Naive thymus-derived CD8-positive, alpha-beta T cell (primary cell): ENCODE data around the gene OR2A2. TPM values are rescaled to one million over a fixed set of nuclear protein-coding genes. Genes with fewer than 3 reads are reported as not detected.
"Not testable (repeated sequence)": the region's sequence is repeated elsewhere in the genome, so short reads cannot be mapped to it uniquely, and the experiment has no call there.

Source experiments
- ATAC-seq, 2 donors: fragments of 150-1000 bp; cut with Tn5 transposase in 1 of 2; sonication (Bioruptor Pico), chemical (Tn5 transposase) in 1 of 2; 1 replicate in 1 of 2; 2 replicates in 1 of 2; pipeline ENCODE4 v1.10.0; 2021; ENCODE audit warnings: mild to moderate bottlenecking in 2 of 2, moderate library complexity in 2 of 2
- POLR2A ChIA-PET: fragments of 350-600 bp; sonication (Branson Sonifier 250); formaldehyde crosslinking; loops from one replicate; lab custom pipeline; 2021; ENCODE audit warnings: antibody characterized with exemption; lab: Charles Lee
- DNase-seq, 10 donors: peaks; one replicate each; pipeline versions ENCODE4 v3.0.0 to v3.0.0-alpha.2; 2020 to 2022
- H3K27ac Mint-ChIP-seq, 10 donors: one replicate each; pipeline ENCODE4 v1.8.0; 2020 to 2022; ENCODE audit warnings: mild to moderate bottlenecking in 10 of 10, mixed read lengths in 10 of 10, moderate library complexity in 4 of 10, inconsistent platforms in 1 of 10
- H3K27me3 Mint-ChIP-seq, 5 donors: one replicate each; pipeline ENCODE4 v1.8.0; 2021 to 2022; ENCODE audit warnings: mixed read lengths in 5 of 5
- H3K36me3 Mint-ChIP-seq, 3 donors: one replicate each; pipeline ENCODE4 v1.8.0; 2020 to 2022; ENCODE audit warnings: mixed read lengths in 3 of 3, mild to moderate bottlenecking in 2 of 3, inconsistent platforms in 1 of 3
- H3K4me1 Mint-ChIP-seq, 4 donors: one replicate each; pipeline ENCODE4 v1.8.0; 2021 to 2022; ENCODE audit warnings: mixed read lengths in 4 of 4
- H3K4me3 Mint-ChIP-seq, 10 donors: one replicate each; pipeline ENCODE4 v1.8.0; 2020 to 2022; ENCODE audit warnings: mild to moderate bottlenecking in 10 of 10, mixed read lengths in 10 of 10, moderate library complexity in 6 of 10, inconsistent platforms in 1 of 10
- H3K9me3 Mint-ChIP-seq, 9 donors: one replicate each; pipeline ENCODE4 v1.8.0; 2020 to 2022; ENCODE audit warnings: mixed read lengths in 9 of 9, mild to moderate bottlenecking in 3 of 9, inconsistent platforms in 1 of 9, moderate library complexity in 1 of 9
- polyA plus RNA-seq, 3 donors: library from polyadenylated mRNA; unstranded; fragments of 300-500 nt; fragmentation: Illumina TruSeq; gene quantifications; one replicate each; pipeline ENCODE4 v1.2.3, GENCODE V29; 2021
- total RNA-seq, 8 experiments: library from RNA in 2 of 8; stranded (reverse) in 2 of 8; gene quantifications; one replicate each; pipeline ENCODE4 v1.2.3 and lab custom pipeline; 2021 to 2026

OR2A2 gene
- total and polyA plus RNA-seq, 5 experiments from 2014 or later, result not detected

DNA sequence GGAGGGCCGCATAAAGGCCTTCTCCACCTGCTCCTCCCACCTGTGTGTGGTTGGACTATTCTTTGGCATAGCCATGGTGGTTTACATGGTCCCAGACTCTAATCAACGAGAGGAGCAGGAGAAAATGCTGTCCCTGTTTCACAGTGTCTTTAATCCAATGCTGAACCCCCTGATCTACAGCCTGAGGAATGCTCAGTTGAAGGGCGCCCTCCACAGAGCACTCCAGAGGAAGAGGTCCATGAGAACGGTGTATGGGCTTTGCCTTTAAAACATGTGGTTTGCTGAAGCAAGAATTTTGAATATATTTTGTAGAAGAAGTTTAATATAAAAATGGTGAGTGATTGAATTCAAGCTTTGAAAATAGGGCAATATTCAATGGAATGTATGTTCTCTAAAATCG is 889 bp downstream of the OR2A2 start:
- H3K27ac Mint-ChIP-seq, result no peak overlapping the region
- ATAC-seq, result no peak

DNA sequence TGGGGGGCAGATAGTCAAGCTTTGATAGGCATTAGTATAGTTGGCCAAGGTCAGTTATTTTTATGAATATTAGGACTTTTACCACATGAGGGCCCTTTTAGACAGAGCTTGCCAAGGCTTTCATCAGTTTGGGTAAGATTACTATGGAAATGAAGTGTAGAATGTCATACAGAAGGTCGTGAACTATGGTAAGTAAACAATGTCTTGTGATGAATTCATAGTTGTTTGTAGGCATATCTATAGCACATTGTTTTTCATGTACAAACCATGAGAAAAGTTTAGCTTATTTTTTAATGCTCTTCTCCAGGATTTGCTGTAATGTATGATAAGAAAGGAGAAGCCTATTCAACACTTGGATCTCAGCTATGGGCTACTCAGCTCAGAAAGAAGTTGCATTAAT is 4.3 kb downstream of the OR2A2 start:
- Mint-ChIP-seq H3K27ac (no peak overlapping the region), H3K27me3 (peaks cover 3 to 12% (median 7%) of the 10 kb centered on the region in 5 donors), H3K36me3 (no peaks in the 10 kb centered on the region), H3K9me3 (peaks cover 0 to 4% (median 0%) of the 10 kb centered on the region in 9 donors), H3K4me1 (no peaks in the 10 kb centered on the region), H3K4me3 (no peak overlapping the region)
- POLR2A ChIA-PET, result no interaction called here
- DNase-seq (no peak), ATAC-seq (no peak)

More for the DNA sequence above, 889 bp downstream of the OR2A2 start:
- no peak for DNase-seq
- peaks cover 0 to 2% (median 0%) of the 10 kb centered on the region in 4 donors for H3K4me1 Mint-ChIP-seq
- POLR2A ChIA-PET, result no interaction called here
- peaks cover 0 to 6% (median 0%) of the 10 kb centered on the region in 3 donors for H3K36me3 Mint-ChIP-seq
- peaks cover 1 to 21% (median 10%) of the 10 kb centered on the region in 5 donors for H3K27me3 Mint-ChIP-seq
- no peaks in the 10 kb centered on the region for H3K9me3 Mint-ChIP-seq
- H3K4me3 Mint-ChIP-seq, result no peak overlapping the region

DNA sequence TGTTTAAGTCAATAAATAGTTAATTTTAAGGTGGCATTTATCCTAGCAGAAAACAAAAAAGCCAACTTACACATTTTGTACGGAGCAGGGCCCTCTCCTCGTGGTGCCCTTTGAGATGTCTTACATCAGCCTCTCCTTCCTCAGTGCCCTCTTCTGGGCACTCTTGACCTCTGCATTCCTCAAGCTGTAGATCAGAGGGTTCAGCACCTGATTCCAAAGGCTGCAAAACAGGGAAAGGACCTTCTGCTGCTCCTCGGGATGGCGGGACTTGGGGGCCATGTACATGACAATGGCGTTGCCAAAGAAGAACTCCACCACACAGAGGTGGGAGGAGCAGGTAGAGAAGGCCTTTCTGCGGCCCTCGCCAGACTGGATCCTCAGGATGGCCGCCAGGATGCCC is 9.0 kb downstream of the OR2A2 start:
- no peak for DNase-seq
- Mint-ChIP-seq H3K9me3 (peaks cover 0 to 5% (median 0%) of the 10 kb centered on the region in 9 donors), H3K36me3 (peaks cover 0 to 3% (median 0%) of the 10 kb centered on the region in 3 donors), H3K4me1 (no peaks in the 10 kb centered on the region), H3K27me3 (peaks cover 0 to 8% (median 2%) of the 10 kb centered on the region in 5 donors), H3K27ac (no peak overlapping the region), H3K4me3 (no peak overlapping the region)
- POLR2A ChIA-PET, result no interaction called here
- ATAC-seq, result no peak

DNA sequence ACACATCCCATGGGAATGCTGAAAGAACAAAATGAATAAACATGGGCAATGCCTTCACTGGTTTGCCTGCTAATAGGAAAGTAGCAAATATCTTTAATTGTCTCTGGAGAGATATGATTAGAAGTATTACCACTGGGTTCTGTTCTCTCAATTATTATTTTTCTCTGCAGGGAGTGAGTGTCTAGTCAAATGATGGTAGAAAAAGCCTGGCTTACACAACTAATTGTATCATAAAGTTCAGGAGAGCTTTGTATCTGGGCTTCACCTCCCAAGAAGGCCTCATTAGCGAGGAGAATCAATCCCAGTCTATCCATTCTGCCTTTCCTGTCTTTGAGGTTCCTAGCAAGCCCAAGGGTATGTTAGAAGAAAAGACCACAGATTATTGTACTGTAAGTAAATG is 13.5 kb downstream of the OR2A2 start, which contains the start of gene OR2A14:
TSS of gene OR2A14 (plus strand) at position 301 of the 400 bp plus-strand sequence. CDS start 5,937 bp downstream, outside the sequence.
- ATAC-seq (no peak), DNase-seq (no peak)
- Mint-ChIP-seq H3K27me3 (peaks cover 0 to 4% (median 0%) of the 10 kb centered on the region in 5 donors), H3K4me1 (peaks cover 0 to 1% (median 0%) of the 10 kb centered on the region in 4 donors), H3K27ac (no peak within 1 kb of the TSS), H3K4me3 (no peak within 1 kb of the TSS), H3K36me3 (peaks cover 0 to 3% (median 0%) of the 10 kb centered on the region in 3 donors), H3K9me3 (peaks cover 0 to 5% (median 0%) of the 10 kb centered on the region in 9 donors)
- POLR2A ChIA-PET, result no interaction called here

DNA sequence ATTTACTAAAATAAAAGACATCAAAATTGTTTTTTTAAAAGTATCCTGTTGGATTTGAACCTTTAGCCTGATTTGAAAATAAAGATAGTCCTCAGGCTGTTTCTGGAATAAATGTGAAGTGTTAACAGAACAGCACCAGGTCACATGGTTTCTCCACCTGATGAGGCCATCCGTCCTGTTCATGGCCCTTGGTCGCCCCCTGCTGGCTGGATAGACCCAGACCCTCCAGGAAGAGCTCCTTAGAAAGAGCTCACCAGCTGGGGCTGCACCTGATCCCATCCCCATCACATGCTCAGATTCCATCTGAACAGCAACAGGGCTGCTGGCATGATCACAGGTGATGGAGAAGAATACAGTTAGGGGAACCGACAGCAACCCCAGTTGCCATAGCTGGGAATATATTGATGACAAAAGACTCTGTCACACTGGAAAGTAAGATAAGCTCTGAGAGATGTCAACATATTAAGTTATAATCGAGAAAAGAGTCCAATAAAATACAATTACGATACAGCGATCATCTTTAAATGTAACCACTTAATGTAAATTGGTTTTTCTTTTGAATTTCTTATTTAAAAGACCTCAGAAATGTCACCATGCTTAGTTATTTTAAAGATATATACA is 18.4 kb downstream of the OR2A2 start:
- Mint-ChIP-seq H3K4me3 (no peak overlapping the region), H3K9me3 (no peaks in the 10 kb centered on the region), H3K27me3 (peaks cover 3 to 10% (median 9%) of the 10 kb centered on the region in 5 donors), H3K4me1 (peaks cover 0 to 2% (median 0%) of the 10 kb centered on the region in 4 donors), H3K36me3 (no peaks in the 10 kb centered on the region), H3K27ac (peak overlapping the region in 1 of 10 donors; percentile 66)
- POLR2A ChIA-PET, result no interaction called here
- DNase-seq (peak; percentile 68 to 93 (median 82)), ATAC-seq (peak; percentile 100)

DNA sequence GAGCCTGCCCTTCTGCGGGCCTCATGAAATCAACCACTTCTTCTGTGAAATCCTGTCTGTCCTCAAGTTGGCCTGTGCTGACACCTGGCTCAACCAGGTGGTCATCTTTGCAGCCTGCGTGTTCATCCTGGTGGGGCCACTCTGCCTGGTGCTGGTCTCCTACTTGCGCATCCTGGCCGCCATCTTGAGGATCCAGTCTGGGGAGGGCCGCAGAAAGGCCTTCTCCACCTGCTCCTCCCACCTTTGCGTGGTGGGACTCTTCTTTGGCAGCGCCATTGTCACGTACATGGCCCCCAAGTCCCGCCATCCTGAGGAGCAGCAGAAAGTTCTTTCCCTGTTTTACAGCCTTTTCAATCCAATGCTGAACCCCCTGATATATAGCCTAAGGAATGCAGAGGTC is 20.2 kb downstream of the OR2A2 start:
- H3K4me3 Mint-ChIP-seq, H3K4me1 Mint-ChIP-seq, DNase-seq, POLR2A ChIA-PET, H3K9me3 Mint-ChIP-seq, H3K36me3 Mint-ChIP-seq, ATAC-seq: not testable (repeated sequence)
- Mint-ChIP-seq H3K27me3 (peaks cover 3 to 10% (median 9%) of the 10 kb centered on the region in 5 donors), H3K27ac (peak overlapping the region in 1 of 10 donors; percentile 43)

DNA sequence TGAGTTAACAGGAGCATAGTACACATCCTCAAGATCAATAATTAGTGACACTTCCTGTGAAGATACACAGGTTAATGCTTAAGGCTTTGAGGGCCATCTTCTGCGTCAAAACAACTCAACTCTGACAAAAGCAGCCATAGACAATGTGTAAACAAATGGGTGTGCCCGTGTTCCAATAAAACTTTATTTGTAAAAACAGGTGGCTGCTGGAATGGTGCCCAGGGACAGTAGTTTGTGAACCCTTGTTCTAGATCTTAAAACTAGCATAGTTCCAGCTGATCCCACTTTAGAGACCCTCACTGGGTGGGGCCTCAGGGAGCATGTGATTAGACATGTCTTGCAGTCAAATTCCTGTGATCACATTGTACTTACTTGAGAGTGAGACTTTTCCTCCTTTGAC is 21.3 kb downstream of the OR2A2 start:
- Mint-ChIP-seq H3K36me3 (no peaks in the 10 kb centered on the region), H3K27ac (no peak overlapping the region), H3K4me3 (no peak overlapping the region), H3K27me3 (peaks cover 3 to 10% (median 9%) of the 10 kb centered on the region in 5 donors), H3K4me1 (peaks cover 0 to 2% (median 0%) of the 10 kb centered on the region in 4 donors), H3K9me3 (no peaks in the 10 kb centered on the region)
- DNase-seq, result no peak
- ATAC-seq, result no peak
- POLR2A ChIA-PET, result no interaction called here

DNA sequence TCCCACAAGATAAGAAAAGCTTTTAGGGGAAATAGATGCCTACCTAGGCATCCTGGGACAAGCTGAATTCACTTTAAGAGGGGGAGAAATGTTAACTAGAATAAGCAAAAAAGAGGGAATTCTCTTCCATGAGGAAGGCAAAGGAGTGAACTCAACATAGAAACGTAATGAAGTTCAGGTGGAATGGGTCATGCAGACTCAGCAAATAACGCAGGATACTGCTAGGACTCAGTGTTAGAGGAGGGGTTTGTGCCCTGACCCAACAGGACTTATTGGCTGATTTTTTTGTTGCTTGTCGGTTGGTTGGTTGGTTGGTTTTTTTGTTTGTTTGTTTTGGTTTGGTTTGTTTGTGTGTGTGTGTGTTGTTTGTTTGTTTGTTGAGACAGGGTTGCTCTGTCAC is 22.9 kb downstream of the OR2A2 start:
- DNase-seq (no peak), ATAC-seq (no peak)
- POLR2A ChIA-PET, result no interaction called here
- Mint-ChIP-seq H3K4me1 (peaks cover 0 to 2% (median 0%) of the 10 kb centered on the region in 4 donors), H3K27me3 (peaks cover 3 to 10% (median 9%) of the 10 kb centered on the region in 5 donors), H3K4me3 (no peak overlapping the region), H3K9me3 (no peaks in the 10 kb centered on the region), H3K27ac (peak overlapping the region in 1 of 10 donors; percentile 12), H3K36me3 (no peaks in the 10 kb centered on the region)

DNA sequence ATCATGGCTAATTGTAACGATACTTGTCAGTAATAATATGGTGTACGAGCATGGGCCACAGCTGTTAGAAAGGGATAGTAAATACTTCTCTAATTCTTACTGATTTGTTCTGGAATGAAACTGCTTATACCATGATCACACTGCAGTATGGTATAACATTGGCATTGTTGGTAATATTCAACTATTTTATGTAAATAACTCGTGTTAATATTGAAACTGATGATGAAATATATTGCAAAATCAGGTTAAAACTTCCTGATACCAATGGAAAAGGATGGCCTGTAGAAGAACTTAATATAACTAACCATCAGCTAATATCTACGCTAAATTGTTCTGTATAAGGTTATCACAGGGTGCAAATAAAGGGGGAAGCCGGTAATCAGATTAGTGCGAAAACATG is 23.9 kb downstream of the OR2A2 start:
- POLR2A ChIA-PET, result no interaction called here
- Mint-ChIP-seq H3K36me3 (no peaks in the 10 kb centered on the region), H3K4me1 (no peaks in the 10 kb centered on the region), H3K4me3 (no peak overlapping the region), H3K27me3 (peaks cover 3 to 10% (median 8%) of the 10 kb centered on the region in 5 donors), H3K27ac (no peak overlapping the region), H3K9me3 (no peaks in the 10 kb centered on the region)
- DNase-seq (no peak), ATAC-seq (no peak)

DNA sequence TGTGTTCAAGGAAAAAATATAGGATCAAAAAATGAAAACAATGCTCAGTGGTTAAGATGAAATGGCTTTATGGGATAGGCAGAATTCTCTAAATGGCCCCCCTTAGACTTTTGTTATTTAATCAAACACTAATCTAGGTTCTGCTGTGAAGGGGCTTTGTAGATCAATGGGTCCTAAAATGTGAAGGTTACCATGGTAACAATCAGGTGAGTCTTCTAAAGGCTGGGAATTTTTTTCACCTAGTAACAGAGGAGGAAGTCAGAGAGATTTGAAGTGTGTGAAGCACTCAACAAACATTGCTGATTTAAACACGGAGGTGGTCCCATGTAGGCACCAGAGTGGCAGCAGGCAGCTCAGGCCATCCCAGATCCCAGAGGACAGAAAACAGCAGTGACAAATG is 24.7 kb downstream of the OR2A2 start:
- H3K4me1 Mint-ChIP-seq, result no peaks in the 10 kb centered on the region
- H3K36me3 Mint-ChIP-seq, result no peaks in the 10 kb centered on the region
- no peak overlapping the region for H3K27ac Mint-ChIP-seq
- no peaks in the 10 kb centered on the region for H3K9me3 Mint-ChIP-seq
- ATAC-seq, result no peak
- H3K4me3 Mint-ChIP-seq, result no peak overlapping the region
- POLR2A ChIA-PET, result no interaction called here
- no peak for DNase-seq
- peaks cover 1 to 9% (median 6%) of the 10 kb centered on the region in 5 donors for H3K27me3 Mint-ChIP-seq

DNA sequence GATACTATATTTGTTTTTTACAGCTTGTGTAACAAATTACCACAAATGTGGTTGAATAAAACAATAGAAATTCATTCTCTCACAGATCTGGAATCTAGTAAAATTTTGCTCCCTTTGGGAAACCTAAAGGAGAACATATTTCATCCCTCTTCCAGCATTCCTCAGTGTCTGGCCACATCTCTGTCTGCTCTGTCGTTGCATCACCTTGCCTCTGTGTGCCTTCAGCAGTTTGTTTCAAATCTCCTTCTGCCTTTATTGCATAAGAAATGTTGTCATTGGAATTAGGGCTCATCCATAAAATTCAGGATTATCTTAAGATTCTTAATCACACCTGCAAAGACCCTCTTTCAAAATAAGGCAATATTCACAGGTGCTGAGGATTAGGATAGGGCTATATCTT is 28.1 kb downstream of the OR2A2 start:
- DNase-seq, result no peak
- peaks cover 0 to 2% (median 0%) of the 10 kb centered on the region in 9 donors for H3K9me3 Mint-ChIP-seq
- no peak overlapping the region for H3K27ac Mint-ChIP-seq
- H3K4me1 Mint-ChIP-seq, result no peaks in the 10 kb centered on the region
- ATAC-seq, result no peak
- POLR2A ChIA-PET, result no interaction called here
- peaks cover 0 to 2% (median 0%) of the 10 kb centered on the region in 3 donors for H3K36me3 Mint-ChIP-seq
- no peaks in the 10 kb centered on the region for H3K27me3 Mint-ChIP-seq
- no peak overlapping the region for H3K4me3 Mint-ChIP-seq

DNA sequence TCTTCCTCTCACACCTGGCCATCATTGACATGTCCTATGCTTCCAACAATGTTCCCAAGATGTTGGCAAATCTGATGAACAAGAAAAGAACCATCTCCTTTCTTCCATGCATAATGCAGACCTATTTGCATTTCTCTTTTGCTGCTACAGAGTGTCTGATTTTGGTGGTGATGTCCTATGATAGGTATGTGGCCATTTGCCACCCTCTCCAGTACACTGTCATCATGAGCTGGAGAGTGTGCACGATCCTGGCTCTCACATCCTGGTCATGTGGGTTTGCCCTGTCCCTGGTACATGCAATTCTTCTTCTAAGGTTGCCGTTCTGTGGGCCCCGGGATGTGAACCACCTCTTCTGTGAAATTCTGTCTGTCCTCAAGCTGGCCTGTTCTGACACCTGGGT is 32.8 kb downstream of the OR2A2 start:
- peaks cover 0 to 12% (median 4%) of the 10 kb centered on the region in 3 donors for H3K36me3 Mint-ChIP-seq
- peak overlapping the region in 1 of 10 donors; percentile 8 for H3K27ac Mint-ChIP-seq
- peaks cover 0 to 24% (median 10%) of the 10 kb centered on the region in 9 donors for H3K9me3 Mint-ChIP-seq
- ATAC-seq (no peak), DNase-seq (no peak)
- no peak overlapping the region for H3K4me3 Mint-ChIP-seq
- H3K4me1 Mint-ChIP-seq, result no peaks in the 10 kb centered on the region
- POLR2A ChIA-PET, result no interaction called here
- peaks cover 0 to 2% (median 0%) of the 10 kb centered on the region in 5 donors for H3K27me3 Mint-ChIP-seq

DNA sequence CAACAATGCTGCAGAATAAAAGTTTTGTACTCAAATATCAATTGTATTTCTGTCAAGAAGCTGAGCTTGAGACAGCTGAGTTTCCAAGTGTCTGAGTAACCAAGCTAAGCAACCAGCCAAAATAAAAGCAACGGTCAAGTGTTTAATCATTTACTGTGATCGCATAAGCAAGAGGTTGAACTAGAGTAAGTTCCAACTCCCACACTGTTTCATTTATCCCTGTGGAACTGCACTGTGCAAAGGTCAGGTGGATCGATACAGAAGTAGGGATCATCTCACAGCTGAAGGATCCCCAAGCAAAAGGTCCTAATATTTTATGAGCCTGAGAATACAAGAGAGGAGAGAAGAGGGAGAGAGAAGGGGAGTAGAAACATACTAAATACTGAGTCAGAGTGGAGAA is 35.0 kb downstream of the OR2A2 start:
- POLR2A ChIA-PET, result no interaction called here
- peaks cover 16 to 47% (median 28%) of the 10 kb centered on the region in 9 donors for H3K9me3 Mint-ChIP-seq
- H3K4me1 Mint-ChIP-seq, result no peaks in the 10 kb centered on the region

More for the DNA sequence above, 35.0 kb downstream of the OR2A2 start:
- DNase-seq, result no peak
- Mint-ChIP-seq H3K27me3 (peaks cover 0 to 8% (median 2%) of the 10 kb centered on the region in 5 donors), H3K27ac (no peak overlapping the region), H3K4me3 (no peak overlapping the region), H3K36me3 (peaks cover 5 to 22% (median 22%) of the 10 kb centered on the region in 3 donors)
- ATAC-seq, result no peak
